OCI-LY3 (cell line): ENCODE data around the gene MCF2L2.
"Not testable (repeated sequence)": the region's sequence is repeated elsewhere in the genome, so short reads cannot be mapped to it uniquely, and the experiment has no call there.

ENCODE experiments used
- H2AFZ ChIP-seq: fragments of 200-600, 300-600 bp; shearing (Covaris generic); 2 replicates; pipeline ENCODE4 v1.6.0; 2014; ENCODE audit warnings: antibody characterized with exemption, low read depth, low read length
- H3K27ac ChIP-seq: fragments of 200-600, 300-600 bp; sonication (generic); 2 replicates; pipeline ENCODE4 v1.5.1; 2014; ENCODE audit warnings: mild to moderate bottlenecking, low read length, moderate library complexity, mixed read lengths
- H3K27me3 ChIP-seq: fragments of 200-600, 300-600 bp; sonication (generic); 2 replicates; pipeline ENCODE4 v1.6.1; 2014; ENCODE audit warnings: low read depth, low read length, mixed read lengths
- H3K36me3 ChIP-seq: fragments of 200-600, 300-600 bp; sonication (generic); replicated peaks from 2 replicates; pipeline ENCODE3; 2014; ENCODE audit warnings: low read depth, low read length, mixed read lengths
- H3K4me1 ChIP-seq: fragments of 300-600, 200-600 bp; sonication (generic); 2 replicates; pipeline ENCODE4 v1.6.1; 2014; ENCODE audit warnings: low read length, mixed read lengths
- H3K4me2 ChIP-seq: fragments of 200-600, 300-600 bp; sonication (generic); 2 replicates; pipeline ENCODE4 v1.6.1; 2014; ENCODE audit warnings: low read length, mixed read lengths
- H3K4me3 ChIP-seq: fragments of 300-600, 200-600 bp; sonication (generic); 2 replicates; pipeline ENCODE4 v1.5.1; 2014; ENCODE audit warnings: antibody characterized with exemption, mild to moderate bottlenecking, low read length, moderate library complexity
- H3K79me2 ChIP-seq: fragments of 300-600, 200-600 bp; shearing (Covaris generic); 2 replicates; pipeline ENCODE4 v1.6.1; 2014; ENCODE audit warnings: mild to moderate bottlenecking, low read length, mixed read lengths
- H3K9ac ChIP-seq: fragments of 300-600, 200-600 bp; shearing (Covaris generic); 2 replicates; pipeline ENCODE4 v1.6.0; 2014; ENCODE audit warnings: mild to moderate bottlenecking, low read length, moderate library complexity
- H3K9me3 ChIP-seq: fragments of 200-600, 300-600 bp; shearing (Covaris generic); 2 replicates; pipeline ENCODE4 v1.6.1; 2014; ENCODE audit warnings: low read length, mixed read lengths; ENCODE audit not compliant: insufficient read depth
- H4K20me1 ChIP-seq: fragments of 200-600, 300-600 bp; sonication (generic); 2 replicates; pipeline ENCODE4 v1.6.1; 2016; ENCODE audit warnings: low read length, mixed read lengths; ENCODE audit not compliant: insufficient read depth
- EZH2phosphoT487 ChIP-seq: fragments of 200-600 bp; shearing (Covaris generic); IDR thresholded peaks from 2 replicates; pipeline ENCODE4 v1.6.1; 2018; ENCODE audit warnings: antibody characterized with exemption, mixed run types, low read depth
- TF ChIP-seq, protein P1 (sequence below): fragments of 200-600, 300-600 bp; sonication (generic); IDR thresholded peaks from 2 replicates; pipeline ENCODE4 v1.5.1; 2014; ENCODE audit warnings: antibody characterized with exemption, low read length, low read depth

MCF2L2 gene

DNA sequence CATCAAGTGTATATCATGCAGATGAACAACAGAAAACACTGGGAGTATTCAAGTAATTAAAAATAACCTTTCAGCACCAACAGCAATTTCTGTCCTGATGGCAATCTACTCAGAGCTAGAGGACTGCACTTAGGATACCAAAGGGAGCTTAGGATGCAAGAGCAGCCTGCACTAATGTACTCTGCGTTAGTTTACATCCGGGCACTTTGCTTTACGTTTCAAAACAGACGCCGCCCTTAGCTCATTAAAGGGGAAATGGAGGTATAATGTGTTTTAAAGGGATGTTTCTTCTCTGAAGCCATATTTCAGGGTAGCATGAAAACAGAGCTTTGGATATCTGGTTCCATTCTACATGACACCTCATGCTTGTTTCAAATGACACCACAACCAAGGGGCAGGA, 189.4 kb downstream of the MCF2L2 start:
- Histone ChIP-seq H4K20me1 (no peaks in the 10 kb centered on the region), H3K9ac (no peak overlapping the region), H3K4me2 (no peak overlapping the region), H3K79me2 (no peaks in the 10 kb centered on the region), H3K4me1 (no peaks in the 10 kb centered on the region), H3K9me3 (0 out of 2 replicates have a peak, but pooled peaks cover 3% of the 10 kb centered on the region), H3K36me3 (peaks cover 2% of the 10 kb centered on the region), H2AFZ (no peak overlapping the region), H3K27ac (no peak overlapping the region), H3K27me3 (no peaks in the 10 kb centered on the region), H3K4me3 (no peak overlapping the region)
- TF ChIP-seq EZH2phosphoT487, result no peak
- TF ChIP-seq, protein P1, sequence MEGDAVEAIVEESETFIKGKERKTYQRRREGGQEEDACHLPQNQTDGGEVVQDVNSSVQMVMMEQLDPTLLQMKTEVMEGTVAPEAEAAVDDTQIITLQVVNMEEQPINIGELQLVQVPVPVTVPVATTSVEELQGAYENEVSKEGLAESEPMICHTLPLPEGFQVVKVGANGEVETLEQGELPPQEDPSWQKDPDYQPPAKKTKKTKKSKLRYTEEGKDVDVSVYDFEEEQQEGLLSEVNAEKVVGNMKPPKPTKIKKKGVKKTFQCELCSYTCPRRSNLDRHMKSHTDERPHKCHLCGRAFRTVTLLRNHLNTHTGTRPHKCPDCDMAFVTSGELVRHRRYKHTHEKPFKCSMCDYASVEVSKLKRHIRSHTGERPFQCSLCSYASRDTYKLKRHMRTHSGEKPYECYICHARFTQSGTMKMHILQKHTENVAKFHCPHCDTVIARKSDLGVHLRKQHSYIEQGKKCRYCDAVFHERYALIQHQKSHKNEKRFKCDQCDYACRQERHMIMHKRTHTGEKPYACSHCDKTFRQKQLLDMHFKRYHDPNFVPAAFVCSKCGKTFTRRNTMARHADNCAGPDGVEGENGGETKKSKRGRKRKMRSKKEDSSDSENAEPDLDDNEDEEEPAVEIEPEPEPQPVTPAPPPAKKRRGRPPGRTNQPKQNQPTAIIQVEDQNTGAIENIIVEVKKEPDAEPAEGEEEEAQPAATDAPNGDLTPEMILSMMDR, result no peak

DNA sequence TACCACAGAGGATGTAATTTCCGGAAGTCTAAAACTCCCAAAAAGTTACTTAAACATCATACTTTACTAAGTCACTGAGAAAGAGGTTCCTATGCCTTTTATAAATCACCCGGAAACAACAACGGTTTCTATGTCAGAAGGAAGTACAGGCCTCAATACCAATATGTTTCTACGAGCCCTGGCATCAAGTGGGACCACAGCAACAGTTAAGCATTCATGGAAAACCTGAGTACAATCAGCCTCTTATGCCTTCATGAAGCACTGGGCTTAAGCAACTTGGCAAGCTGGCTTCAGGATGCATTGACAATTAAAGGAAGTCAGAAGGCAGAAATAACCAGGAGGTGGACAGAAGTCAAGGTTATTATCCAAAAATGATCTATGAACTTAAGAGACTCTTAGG, 194.5 kb downstream of the MCF2L2 start:
- H2AFZ ChIP-seq, result no peak overlapping the region
- no peaks in the 10 kb centered on the region for H3K27me3 ChIP-seq
- no peaks in the 10 kb centered on the region for H3K9me3 ChIP-seq
- no peak overlapping the region for H3K27ac ChIP-seq
- no peaks in the 10 kb centered on the region for H3K36me3 ChIP-seq
- H3K9ac ChIP-seq, result no peak overlapping the region
- H3K4me1 ChIP-seq, result no peaks in the 10 kb centered on the region
- H4K20me1 ChIP-seq, result no peaks in the 10 kb centered on the region
- no peak overlapping the region for H3K4me2 ChIP-seq
- H3K4me3 ChIP-seq, result no peak overlapping the region
- TF ChIP-seq, protein P1, result no peak
- TF ChIP-seq EZH2phosphoT487, result no peak
- no peaks in the 10 kb centered on the region for H3K79me2 ChIP-seq

DNA sequence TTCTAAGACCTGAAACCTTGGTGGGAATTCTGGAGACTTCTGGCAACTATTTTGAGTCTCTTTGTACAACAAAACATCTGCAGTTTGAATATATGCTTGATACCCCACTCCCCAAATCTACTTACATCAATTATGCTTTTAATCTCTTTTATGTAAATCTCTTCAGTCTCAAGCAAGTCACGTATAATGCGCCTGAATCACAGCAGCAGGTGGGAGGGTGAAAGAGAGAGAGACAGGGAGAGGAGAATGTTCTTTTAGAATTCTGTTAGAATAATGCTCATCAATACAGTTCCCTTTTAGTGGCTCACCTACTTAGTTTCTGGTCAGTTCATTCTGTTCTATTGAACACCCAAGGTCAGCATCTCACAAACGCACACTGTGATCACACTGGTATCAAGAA, 197.6 kb downstream of the MCF2L2 start:
- Histone ChIP-seq H3K4me3 (no peak overlapping the region), H3K36me3 (no peaks in the 10 kb centered on the region), H3K9me3 (no peaks in the 10 kb centered on the region), H3K79me2 (no peaks in the 10 kb centered on the region), H3K27ac (no peak overlapping the region), H3K27me3 (no peaks in the 10 kb centered on the region), H4K20me1 (no peaks in the 10 kb centered on the region), H3K9ac (no peak overlapping the region), H3K4me2 (no peak overlapping the region), H3K4me1 (no peaks in the 10 kb centered on the region), H2AFZ (no peak overlapping the region)
- TF ChIP-seq, protein P1, result no peak
- TF ChIP-seq EZH2phosphoT487, result no peak

DNA sequence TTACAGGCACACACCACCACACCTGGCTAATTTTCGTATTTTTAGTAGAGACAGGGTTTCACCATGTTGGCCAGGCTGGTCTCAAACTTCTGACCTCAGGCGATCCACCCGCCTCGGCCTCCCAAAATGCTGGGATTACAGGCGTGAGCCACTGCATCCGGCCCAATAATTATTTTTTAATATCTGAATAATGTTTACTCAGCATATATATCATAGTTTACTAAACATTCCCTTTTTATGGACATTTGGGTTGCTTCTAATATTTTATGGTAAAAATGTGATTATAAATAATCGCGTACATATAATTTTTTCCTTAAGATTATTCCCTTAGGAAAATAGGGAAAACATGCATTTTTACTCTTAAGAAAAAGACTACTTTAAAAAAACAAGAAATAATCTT, 198.2 kb downstream of the MCF2L2 start:
- H4K20me1 ChIP-seq, H3K27ac ChIP-seq, H3K4me2 ChIP-seq, H3K4me1 ChIP-seq, H3K27me3 ChIP-seq, H3K9ac ChIP-seq, H2AFZ ChIP-seq, H3K9me3 ChIP-seq, H3K4me3 ChIP-seq, H3K79me2 ChIP-seq, H3K36me3 ChIP-seq: not testable (repeated sequence)

DNA sequence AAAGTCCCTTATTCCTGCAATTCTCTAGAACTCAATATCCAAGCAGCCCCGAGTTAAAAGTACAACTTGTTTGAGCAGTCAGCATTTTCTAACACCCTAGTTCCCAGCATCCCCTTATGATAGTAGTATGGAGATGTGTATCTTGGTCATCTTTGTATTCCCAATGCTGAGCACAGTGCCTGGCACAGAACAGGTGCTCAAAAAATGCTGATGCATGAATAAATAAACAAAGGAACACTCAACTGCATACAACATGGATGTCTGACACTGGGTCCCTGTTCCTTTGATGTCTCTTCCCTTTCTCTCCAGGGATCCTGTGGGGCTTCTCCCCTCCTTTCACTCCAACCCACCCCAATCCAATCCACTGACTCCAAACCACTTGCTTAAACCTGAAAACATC, 199.2 kb downstream of the MCF2L2 start:
- Histone ChIP-seq H4K20me1 (no peaks in the 10 kb centered on the region), H3K36me3 (no peaks in the 10 kb centered on the region), H3K9ac (no peak overlapping the region), H3K4me2 (no peak overlapping the region), H2AFZ (no peak overlapping the region), H3K27ac (no peak overlapping the region), H3K9me3 (no peaks in the 10 kb centered on the region), H3K79me2 (no peaks in the 10 kb centered on the region), H3K27me3 (no peaks in the 10 kb centered on the region), H3K4me1 (no peaks in the 10 kb centered on the region), H3K4me3 (no peak overlapping the region)
- TF ChIP-seq EZH2phosphoT487, result no peak
- TF ChIP-seq, protein P1, result no peak
